HG02610 (cell line): ENCODE data around the gene GPR3.
A peak's percentile ranks its signal among the peaks of the same experiment; 100 is the strongest.

Experiments used
- ATAC-seq: cut with Tn5 transposase; IDR thresholded peaks from one replicate; pipeline ENCODE4 v1.9.1; 2021; ENCODE audit warnings: mild to moderate bottlenecking, moderate library complexity; ENCODE audit not compliant: unreplicated experiment

GPR3 gene

DNA sequence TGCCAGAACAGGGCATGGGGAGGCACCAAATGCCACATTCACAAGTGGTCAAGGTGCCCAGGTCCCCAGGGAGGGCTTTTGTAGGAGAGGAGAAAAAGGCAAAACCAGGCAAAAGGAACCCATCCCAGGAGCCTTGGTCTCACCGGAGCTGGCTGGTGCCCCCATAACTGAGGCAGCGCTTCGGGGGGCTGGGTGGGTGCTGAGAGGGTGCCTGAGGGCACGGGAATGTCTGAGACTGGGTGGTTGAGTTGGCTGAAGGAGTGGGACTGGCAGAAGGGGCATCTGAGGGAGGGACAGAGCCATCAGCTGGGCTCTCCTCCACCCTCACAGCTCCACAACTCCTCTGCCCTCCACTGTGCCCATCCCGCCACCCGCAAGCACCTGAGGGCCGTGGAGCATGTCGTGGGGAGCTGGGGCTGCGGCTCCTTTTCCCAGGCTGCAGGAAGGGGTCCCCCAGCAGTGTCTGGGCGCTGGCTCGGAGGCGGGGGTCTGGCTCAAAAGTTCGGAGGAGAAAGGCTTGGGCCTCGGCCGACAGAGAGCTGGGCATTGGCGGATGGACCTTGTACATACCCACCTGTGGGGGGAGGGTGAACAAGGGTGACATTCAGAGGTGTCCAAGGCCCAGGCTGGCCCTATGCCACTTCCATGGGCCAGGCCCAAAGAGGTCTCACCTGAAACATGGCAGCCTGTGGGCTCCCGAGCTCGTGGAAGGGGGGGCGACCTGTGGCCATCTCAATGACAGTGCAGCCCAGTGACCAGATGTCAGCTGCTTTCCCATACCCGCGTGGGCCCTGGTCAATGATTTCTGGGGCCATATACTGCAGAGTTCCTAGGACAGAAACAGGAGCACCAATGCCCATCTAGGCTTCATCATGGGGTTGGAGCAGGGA lies 34.1 kb upstream of the GPR3 start:
- ATAC-seq = no peak

GRCh38 chr1:27358928-27359313 lies 33.5 kb upstream of the GPR3 start:
- no peak for ATAC-seq

GRCh38 chr1:27359822-27360158 lies 32.6 kb upstream of the GPR3 start:
- no peak for ATAC-seq

GRCh38 chr1:27360159-27361043 lies 32.0 kb upstream of the GPR3 start:
- no peak for ATAC-seq

DNA sequence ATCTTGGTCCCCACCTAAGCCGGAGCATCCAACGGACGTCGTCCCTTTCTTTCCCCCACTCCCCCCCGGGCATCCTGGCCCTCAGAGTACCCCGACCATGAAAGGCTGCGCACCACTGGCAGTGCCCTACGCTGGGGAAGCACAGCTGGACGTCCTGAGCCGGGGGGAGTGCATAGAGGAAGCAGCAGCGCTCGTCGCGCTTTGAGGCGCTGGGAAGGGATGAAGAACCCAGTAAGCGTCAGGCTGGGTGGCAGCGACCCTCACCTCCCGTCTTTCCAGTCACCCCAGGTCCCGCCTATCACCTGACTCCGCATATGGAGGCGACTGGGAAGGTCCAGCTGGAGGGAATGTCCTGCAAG lies 31.4 kb upstream of the GPR3 start:
- no peak for ATAC-seq

GRCh38 chr1:27361553-27361952 lies 30.9 kb upstream of the GPR3 start:
- no peak for ATAC-seq

- ATAC-seq = no peak
Measured at GRCh38 chr1:27363766-27364695, 28.4 kb upstream of the GPR3 start.

DNA sequence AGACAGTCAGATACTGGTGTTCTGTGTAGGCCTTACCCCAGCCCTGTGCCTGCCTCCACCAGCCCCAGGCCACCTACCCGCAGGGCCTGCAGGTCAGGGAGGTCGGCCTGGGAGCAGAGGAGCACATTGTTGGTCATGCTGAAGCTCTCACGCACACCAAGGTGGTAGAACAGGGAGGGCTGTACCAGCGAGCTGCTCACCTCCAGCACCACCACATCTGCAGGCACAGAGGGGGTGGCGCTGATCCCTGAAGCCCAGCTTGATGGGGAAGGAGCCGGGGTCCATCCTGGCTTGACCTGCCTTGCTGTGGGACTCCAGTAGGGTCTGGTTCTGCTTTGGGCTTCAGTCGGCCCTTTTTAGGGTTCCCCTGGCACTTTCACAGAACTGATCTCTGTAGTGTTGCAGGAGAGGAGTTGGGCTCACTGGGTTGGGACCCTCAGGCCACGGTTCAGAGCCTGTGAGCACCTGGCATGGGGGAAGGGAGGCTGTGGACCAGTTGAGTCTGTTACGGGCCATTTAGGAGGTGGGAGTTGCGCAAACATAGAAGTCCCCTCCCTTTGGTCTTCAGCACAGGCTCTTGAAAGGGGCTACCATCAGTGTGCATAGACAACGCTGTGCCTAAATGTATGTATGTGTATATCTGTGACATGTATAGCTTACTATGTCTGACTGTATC lies 27.6 kb upstream of the GPR3 start:
- ATAC-seq = no peak

DNA sequence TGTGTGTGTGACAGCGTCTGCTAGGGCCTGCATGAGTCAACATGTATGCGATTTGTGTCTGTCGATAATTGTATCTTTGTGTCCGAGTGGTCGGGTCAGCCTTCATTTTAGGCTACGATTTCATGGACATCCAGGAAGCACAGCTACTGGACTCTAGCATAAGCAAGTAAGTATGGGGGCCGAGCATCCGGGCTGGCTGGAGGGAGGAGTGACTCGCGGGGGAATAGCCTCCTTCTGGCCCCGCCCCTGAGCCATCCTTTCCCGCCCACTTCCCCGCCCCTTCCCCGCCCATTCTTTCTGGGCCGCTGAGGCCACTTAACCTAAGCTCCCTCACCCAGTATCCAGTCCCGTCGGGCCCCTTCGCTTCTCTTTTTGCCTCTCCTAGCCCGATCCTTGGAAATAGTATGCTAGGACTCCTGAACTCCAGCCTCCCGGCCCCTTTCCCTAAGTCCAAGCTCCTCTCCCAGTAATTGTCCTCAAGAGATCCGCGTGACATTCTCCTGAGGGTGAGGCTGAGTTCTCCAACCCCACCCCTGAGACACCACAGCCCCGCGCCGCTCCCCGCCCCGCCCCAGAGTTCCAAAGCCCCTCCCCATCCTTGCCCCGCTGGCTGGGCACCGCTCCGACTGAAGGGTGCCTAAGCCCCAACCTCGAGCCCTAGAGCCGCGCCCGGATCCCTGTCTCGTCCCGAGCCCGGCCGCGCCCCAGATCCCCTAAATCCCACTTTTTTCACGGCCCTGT lies 26.9 kb upstream of the GPR3 start:
- peak; percentile 40 for ATAC-seq

DNA sequence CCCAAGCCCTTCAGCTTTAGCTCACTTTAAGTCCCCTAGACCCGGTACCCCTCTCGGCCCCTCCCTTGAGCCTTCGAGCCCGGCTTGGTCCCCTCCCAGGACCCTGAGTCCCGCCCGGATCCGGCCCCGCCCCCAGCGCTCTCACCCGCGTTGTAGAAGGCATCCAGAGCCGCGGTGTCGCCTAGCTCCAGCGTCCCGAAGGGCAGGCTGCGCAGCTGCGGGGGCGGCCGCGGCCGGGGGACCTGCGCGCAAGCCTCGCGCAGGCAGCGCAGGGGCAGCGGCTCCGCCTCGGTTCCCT lies 26.4 kb upstream of the GPR3 start:
- no peak for ATAC-seq

DNA sequence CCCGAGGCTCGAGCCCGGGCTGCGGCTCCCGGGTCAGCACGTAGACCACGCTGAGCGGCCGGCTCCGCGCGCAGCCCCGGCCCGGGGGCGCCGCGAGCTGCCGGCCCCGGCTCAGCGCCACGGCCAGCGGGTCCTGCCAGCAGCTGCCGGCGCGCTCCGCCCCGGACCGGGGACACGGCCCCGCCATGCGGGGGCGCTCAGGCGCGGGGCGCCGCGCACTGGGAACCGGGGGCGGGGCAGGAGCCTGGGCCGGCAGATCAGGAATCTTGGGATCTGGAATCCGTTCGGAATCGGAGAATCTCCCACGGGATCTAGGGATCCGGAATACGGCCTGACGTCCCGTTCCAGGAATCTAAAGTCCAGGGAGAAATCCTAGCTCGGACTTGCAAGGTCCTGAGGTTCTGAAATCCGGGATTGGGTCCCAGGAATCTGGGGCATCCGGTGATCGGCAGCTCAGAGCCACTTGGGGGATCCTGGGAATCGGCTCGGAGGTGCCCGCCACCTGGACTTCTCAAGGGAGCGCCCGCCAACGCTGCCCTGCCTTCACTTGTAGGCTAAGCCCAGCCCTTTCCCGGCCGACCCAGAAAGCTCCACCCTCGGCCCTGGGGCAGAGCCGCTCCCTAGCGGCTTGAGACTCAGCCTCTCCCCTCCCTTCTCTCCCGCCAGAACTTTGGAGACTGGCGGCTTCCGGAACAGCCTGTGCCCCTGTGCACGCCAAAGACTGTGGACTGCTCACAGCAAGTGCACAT lies 25.8 kb upstream of the GPR3 start, which contains the start of gene MAP3K6:
TSS of gene MAP3K6 (minus strand) at position 551 of the 749 bp plus-strand sequence. CDS start at position 187, 364 bp downstream.
- ATAC-seq = no peak

GRCh38 chr1:27367160-27367650 lies 25.2 kb upstream of the GPR3 start:
- no peak for ATAC-seq

DNA sequence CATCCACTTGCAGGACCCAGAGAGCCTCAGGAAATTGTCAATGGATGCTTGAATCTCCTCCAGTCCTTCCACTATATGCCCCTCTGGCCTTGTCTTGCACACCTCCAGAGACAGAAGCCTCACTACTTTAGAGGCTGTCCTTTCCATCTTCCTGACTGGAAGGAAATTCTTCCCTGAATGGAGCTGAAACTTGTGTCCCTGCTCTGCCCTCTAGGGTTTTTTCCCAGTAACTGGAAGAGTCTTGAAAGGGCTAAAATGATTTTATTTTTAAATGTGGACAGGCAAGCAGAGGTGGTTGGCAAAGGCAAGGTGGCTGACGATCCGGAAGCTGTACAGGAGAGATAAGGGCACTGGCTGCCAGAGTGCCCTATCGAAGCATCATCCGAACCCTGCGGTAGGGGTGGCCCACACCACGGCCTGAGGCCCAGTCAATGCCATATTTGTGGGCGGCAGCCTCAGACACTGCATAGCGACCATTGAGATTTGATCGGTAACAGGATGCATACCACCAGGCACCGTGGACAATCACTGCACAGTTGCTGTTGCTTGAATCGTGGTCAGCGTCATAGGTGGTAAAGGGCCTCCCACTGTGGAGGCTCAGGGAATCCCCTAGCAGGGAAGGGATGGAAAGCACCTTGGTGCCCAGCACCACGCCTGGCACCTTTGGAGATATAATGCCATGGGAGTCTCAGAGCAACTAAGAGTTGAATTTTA lies 23.4 kb upstream of the GPR3 start:
- no peak for ATAC-seq

DNA sequence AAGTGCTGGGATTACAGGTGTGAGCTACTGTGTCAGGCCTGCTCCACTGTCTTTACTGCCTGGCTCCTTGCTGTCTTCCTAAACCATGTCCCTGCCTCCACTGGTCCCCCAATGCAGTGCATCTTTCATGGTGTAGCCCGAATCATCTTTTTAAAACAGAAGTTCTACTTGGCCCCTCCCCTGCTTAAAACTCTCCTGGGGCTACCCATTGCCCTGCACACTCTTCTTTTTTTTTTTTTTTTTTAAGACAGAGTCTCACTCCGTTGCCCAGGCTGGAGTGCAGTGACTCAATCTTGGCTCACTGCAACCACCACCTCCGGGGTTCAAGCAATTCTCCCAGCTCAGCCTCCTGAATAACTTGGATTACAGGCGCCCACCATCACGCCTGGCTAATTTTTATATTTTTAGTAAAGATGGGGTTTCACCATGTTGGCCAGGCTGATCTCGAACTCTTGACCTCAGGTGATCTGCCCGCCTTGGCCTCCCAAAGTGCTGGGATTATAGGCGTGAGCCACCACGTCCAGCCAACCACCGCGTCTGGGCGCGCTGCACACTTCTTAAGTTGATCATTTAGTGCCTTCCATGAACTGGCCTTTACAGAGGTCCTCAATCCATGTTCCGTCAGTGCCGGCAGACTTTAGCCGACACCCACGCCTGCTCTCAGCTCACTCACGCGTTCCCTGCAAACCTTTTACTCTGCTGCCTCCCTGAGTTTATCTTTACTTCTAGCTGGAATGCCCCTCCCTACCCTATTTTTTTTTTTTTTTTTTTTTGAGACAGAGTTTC lies 20.2 kb upstream of the GPR3 start:
- ATAC-seq = no peak

GRCh38 chr1:27372808-27373690 lies 19.4 kb upstream of the GPR3 start:
- ATAC-seq = no peak

DNA sequence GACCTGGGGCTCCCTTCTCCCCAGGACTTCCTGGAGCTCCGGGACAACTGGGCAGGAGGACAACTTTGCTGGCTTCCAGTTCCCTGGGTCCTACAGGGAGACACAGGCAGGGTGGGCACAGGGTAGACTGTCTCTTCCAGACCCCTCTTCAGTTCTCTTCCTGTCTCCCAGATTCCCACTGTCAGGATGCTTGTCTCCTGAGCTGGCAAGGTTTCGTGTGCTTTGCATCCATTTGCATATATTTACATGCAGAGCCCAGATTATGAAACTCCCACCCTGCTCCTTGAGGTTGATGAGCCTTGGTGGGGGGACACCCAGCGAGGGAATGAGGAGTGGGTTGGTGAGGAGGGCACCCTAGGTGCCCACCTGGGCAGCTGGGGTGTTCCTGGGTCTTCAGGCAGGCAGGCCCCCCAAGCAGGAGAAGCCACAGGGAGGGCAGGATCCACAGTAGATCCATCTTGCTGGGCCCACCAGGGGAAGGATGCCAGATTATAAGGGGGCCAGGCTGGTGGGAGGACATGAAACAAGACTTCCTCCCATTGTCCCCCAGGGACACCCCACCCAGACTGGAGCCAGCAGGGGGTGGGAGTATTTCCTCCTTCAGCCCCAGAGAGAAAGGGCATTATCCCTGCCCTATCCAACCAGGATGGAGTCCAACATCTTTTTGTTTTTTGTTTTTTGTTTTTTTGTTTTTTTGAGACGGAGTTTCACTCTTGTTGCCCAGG lies 17.9 kb upstream of the GPR3 start, which contains the start of gene FCN3:
TSS of gene FCN3 (minus strand) at position 463 of the 725 bp plus-strand sequence. CDS start at position 457, 6 bp downstream.
- ATAC-seq = no peak
